ENCODE results near the gene CIP2A.

Gene CIP2A

GRCh38 chr3:108516881-108517280 lies 72.4 kb downstream of the CIP2A start:
- no peak overlapping the region for H3K27ac ChIP-seq
- TF ChIP-seq ZFX (IDR thresholded peaks at IDR 0.05; ENCODE audit: borderline replicate concordance) (no peak), CTCF (IDR thresholded peaks at IDR 0.05) (no peak)

GRCh38 chr3:108513961-108514360 lies 75.3 kb downstream of the CIP2A start:
- H3K27ac ChIP-seq = no peak overlapping the region
- TF ChIP-seq ZFX (IDR thresholded peaks at IDR 0.05; ENCODE audit: borderline replicate concordance) = no peak
- TF ChIP-seq CTCF (IDR thresholded peaks at IDR 0.05) = no peak

- TF ChIP-seq CTCF (IDR thresholded peaks at IDR 0.05) = no peak
- no peak overlapping the region for H3K27ac ChIP-seq
Measured at GRCh38 chr3:108512671-108513070, 76.6 kb downstream of the CIP2A start.

- no peak overlapping the region for H3K27ac ChIP-seq
- no peak for TF ChIP-seq ZFX (IDR thresholded peaks at IDR 0.05; ENCODE audit: borderline replicate concordance)
Measured at GRCh38 chr3:108511490-108511889, 77.7 kb downstream of the CIP2A start.

GRCh38 chr3:108511055-108511454 lies 78.2 kb downstream of the CIP2A start:
- H3K27ac ChIP-seq = no peak overlapping the region
- TF ChIP-seq ZFX (IDR thresholded peaks at IDR 0.05; ENCODE audit: borderline replicate concordance) (no peak), CTCF (IDR thresholded peaks at IDR 0.05) (no peak)

GRCh38 chr3:108510496-108510895 lies 78.7 kb downstream of the CIP2A start, which contains the start of gene MYH15:
Gene MYH15 (minus strand): TSS chr3:108510596. CDS start chr3:108510530, 66 bp downstream.
- H3K27ac ChIP-seq = no peak within 1 kb of the TSS
- TF ChIP-seq CTCF (IDR thresholded peaks at IDR 0.05) (no peak), ZFX (IDR thresholded peaks at IDR 0.05; ENCODE audit: borderline replicate concordance) (no peak)

- TF ChIP-seq ZFX (IDR thresholded peaks at IDR 0.05; ENCODE audit: borderline replicate concordance) (no peak), CTCF (IDR thresholded peaks at IDR 0.05) (no peak)
- no peak overlapping the region for H3K27ac ChIP-seq
Measured at GRCh38 chr3:108509871-108510270, 79.4 kb downstream of the CIP2A start.

- TF ChIP-seq ZFX (IDR thresholded peaks at IDR 0.05; ENCODE audit: borderline replicate concordance) = no peak
- H3K27ac ChIP-seq = no peak overlapping the region
Measured at GRCh38 chr3:108509263-108509662, 80.0 kb downstream of the CIP2A start.
